ENCODE measurements around the gene CTDP1. TPM values are rescaled to one million over a fixed set of nuclear protein-coding genes. Genes with fewer than 3 reads are reported as not detected.

Gene CTDP1
- total and polyA plus RNA-seq, 9 of the 15 experiments (the other 6 are each of a cell fraction or from before 2014, with no cell fraction given) = 0.07 to 19.2 (median 4.0) TPM

- Histone ChIP-seq H3K9ac (ENCODE audit: insufficient read depth in 1 of 2, low read depth in 2 of 2, low read length in 2 of 2) (no peak overlapping the region), H3K9me3 (replicated peaks; ENCODE audit: control insufficient read depth, insufficient read depth, low read depth, low read length) (no peaks in the 10 kb centered on the region), H4K20me1 (replicated peaks; ENCODE audit: control insufficient read depth, insufficient read depth, low read length) (no peaks in the 10 kb centered on the region), H3K27ac (ENCODE audit: extremely low read depth, low read depth, low read length) (no peak overlapping the region), H3K4me3 (no peak overlapping the region), H3K4me2 (ENCODE audit: insufficient read depth, low read length) (no peak overlapping the region), H2AFZ (ENCODE audit: low read depth, low read length) (no peak overlapping the region), H3K36me3 (ENCODE audit: control insufficient read depth, insufficient read depth, low read length) (no peaks in the 10 kb centered on the region), H3K9me1 (ENCODE audit: control insufficient read depth, insufficient read depth, low read length) (no peaks in the 10 kb centered on the region), H3K4me1 (replicated peaks in 1 of 2; ENCODE audit: control insufficient read depth in 2 of 2, insufficient read depth in 2 of 2, low read length in 2 of 2) (peaks cover 0 to 2% of the 10 kb centered on the region in 2 experiments; a peak in 1 of 5 replicates), H3K27me3 (ENCODE audit: control insufficient read depth in 2 of 2, insufficient read depth in 2 of 2, low read length in 2 of 2) (peaks cover 6 to 76% of the 10 kb centered on the region in 2 experiments; a peak in 4 of 5 replicates), H3K79me2 (ENCODE audit: control insufficient read depth, insufficient read depth, low read length) (no peaks in the 10 kb centered on the region)
- no TSS peak for BruUV-seq (replicated peaks)
- in situ Hi-C loops (cut with MboI) = no loop called here
- intact Hi-C loops (cut with micrococcal nuclease) = no loop called here
- DNase-seq (ENCODE audit: extremely low read depth in 1 of 4, low spot score in 3 of 4) (no peak), ATAC-seq (no peak), FAIRE-seq (no peak)
- POLR2A ChIA-PET = interaction anchor here (0.6 kb wide), 1 partner anchor 19 kb away, joined by 3 read pairs; no protein-coding TSS in a partner anchor
- no peak for TF ChIP-seq TEAD2 (tag; IDR thresholded peaks at IDR 0.05)
- no peak for TF ChIP-seq SAP30 (IDR thresholded peaks at IDR 0.05; ENCODE audit: borderline replicate concordance, insufficient read depth, low read depth, low read length, poor library complexity, severe bottlenecking)
- TF ChIP-seq RFX7 (CRISPR knock-in tag; IDR thresholded peaks at IDR 0.05) = no peak
- TF ChIP-seq CUX1 (CRISPR knock-in tag; IDR thresholded peaks at IDR 0.05) = no peak
- no peak for TF ChIP-seq HDAC6 (IDR thresholded peaks at IDR 0.05; ENCODE audit: low read depth, low read length)
- no peak for TF ChIP-seq ZNF24 (IDR thresholded peaks at IDR 0.05)
- TF ChIP-seq ZNF184 (CRISPR knock-in tag; IDR thresholded peaks at IDR 0.05) = no peak
- TF ChIP-seq SLC30A9 (CRISPR knock-in tag; IDR thresholded peaks at IDR 0.05) = no peak
- no peak for TF ChIP-seq ELF1 (tag; IDR thresholded peaks at IDR 0.05)
- no peak for TF ChIP-seq STAG1 (CRISPR knock-in tag; IDR thresholded peaks at IDR 0.05; ENCODE audit: borderline replicate concordance)
- no peak for TF ChIP-seq RBM39 (optimal IDR thresholded peaks at IDR 0.05; ENCODE audit: low read depth, low read length)
- TF ChIP-seq SNAPC5 (CRISPR knock-in tag; IDR thresholded peaks at IDR 0.05) = no peak
- TF ChIP-seq ELF4 (CRISPR knock-in tag; IDR thresholded peaks at IDR 0.05) = no peak
- TF ChIP-seq MEF2A (IDR thresholded peaks at IDR 0.05; ENCODE audit: control insufficient read depth, low read depth, low read length) = no peak
- no peak for TF ChIP-seq COPS2 (conservative IDR thresholded peaks at IDR 0.05)
- no peak for TF ChIP-seq TFAM (CRISPR knock-in tag; conservative IDR thresholded peaks at IDR 0.05)
- TF ChIP-seq THRA (IDR thresholded peaks at IDR 0.05) = no peak
- WGBS (ENCODE audit: insufficient coverage, low coverage, missing lambda C conversion rate) = under 1% methylated on average over 11 of the region's 14 CpGs
- CTCF ChIA-PET (ENCODE audit: low intra/inter-chr PET ratio) = no interaction called here
These were observed 124.0 kb downstream of the CTDP1 start for GRCh38 chr18:79803611-79804051.
